Middle frontal gyrus (tissue), 1 donor: ENCODE data around the gene HDGFL2.

Experiments
- DNase-seq: peaks from one replicate; pipeline ENCODE4 v3.0.0-alpha.2; 2015; ENCODE audit warnings: low spot score; ENCODE audit errors: extremely low spot score

HDGFL2 gene

GRCh38 chr19:4497770-4498389 is 25.8 kb downstream of the HDGFL2 start:
- DNase-seq, result no peak

DNA sequence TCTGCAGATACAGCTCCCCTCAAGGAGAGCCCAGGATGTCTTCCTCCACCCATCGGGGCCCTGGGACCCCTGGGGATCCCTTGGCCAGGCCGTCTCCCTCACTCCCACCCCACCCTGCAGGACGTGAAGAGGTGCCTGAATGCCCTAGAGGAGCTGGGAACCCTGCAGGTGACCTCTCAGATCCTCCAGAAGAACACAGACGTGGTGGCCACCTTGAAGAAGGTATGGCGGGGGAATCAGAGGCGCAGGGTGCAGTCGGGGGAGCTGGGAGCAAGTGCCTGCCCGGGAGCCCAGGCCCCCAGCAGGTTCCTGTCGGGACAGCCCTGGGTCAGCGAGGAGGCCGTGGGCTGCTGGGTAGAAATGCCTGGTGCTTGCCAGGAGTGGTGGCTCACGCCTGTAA is 26.6 kb downstream of the HDGFL2 start:
- DNase-seq, result no peak

DNA sequence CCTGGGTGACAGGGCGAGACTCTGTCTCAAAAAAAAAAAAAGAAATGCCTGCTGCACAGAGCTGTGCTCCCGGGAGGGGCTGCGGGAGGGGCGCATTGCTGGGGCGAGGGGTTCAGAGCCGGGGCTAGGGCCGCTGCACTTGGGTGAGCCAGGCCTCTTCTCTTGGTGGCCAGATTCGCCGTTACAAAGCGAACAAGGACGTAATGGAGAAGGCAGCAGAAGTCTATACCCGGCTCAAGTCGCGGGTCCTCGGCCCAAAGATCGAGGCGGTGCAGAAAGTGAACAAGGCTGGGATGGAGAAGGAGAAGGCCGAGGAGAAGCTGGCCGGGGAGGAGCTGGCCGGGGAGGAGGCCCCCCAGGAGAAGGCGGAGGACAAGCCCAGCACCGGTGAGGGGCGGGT is 27.2 kb downstream of the HDGFL2 start:
- no peak for DNase-seq

- no peak for DNase-seq
Observed at GRCh38 chr19:4499855-4500254, 27.8 kb downstream of the HDGFL2 start.

- no peak for DNase-seq
Observed at GRCh38 chr19:4500841-4501591, 28.9 kb downstream of the HDGFL2 start.

- no peak for DNase-seq
Observed at GRCh38 chr19:4501691-4502090, 29.6 kb downstream of the HDGFL2 start.

GRCh38 chr19:4502282-4503131 is 30.4 kb downstream of the HDGFL2 start:
- no peak for DNase-seq

DNA sequence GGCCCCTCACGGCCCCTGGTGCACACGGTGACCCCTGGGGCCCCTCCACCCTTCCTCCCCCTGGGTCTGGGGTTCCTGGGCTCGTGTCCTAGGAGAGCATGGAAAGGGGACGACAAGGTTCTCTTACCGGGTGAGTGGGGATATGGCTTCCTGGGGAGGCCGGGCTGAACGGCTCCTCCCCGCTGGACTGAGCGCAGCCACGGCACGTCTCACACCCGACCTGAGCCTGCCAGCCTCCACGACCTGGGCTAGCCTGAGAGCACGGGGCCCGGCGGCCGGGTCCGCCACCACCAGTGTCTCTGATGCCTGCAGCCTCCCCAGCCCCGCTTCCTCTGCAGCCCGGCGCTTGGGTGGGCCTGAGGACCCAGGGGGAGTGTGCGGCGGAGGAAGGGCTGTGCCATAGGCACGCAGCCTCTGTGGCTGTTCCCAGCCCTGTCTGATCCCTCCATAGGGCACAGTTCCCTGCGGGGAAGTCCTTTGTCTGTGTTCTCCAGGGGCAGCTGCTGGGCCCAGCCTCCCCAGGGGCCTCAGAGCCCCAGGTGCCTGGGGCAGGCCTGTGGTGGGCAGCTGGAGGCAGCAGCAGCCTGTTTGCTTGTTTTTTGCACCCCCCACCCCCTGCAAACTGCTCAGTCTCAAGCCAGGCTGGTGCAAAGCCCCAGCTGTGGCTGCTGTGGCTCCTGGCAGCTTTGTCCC is 31.2 kb downstream of the HDGFL2 start:
- no peak for DNase-seq

DNA sequence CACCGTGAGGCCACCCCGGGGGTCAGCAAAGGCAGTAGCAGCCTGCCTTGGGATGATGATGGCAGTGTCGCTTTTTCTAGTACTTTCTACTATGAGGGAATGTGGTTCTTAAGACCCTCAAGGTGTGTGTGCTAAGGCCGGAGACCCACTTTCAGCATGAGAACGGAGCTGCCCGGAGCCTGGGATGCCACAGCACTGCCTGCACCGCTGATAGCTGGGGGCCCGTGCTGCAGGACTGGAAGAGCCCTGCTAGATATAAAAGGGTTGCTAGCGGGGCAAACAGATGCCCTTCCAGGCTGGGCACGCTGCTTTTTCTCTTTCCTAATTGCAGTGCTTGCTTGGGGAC is 31.7 kb downstream of the HDGFL2 start:
- DNase-seq, result no peak

DNA sequence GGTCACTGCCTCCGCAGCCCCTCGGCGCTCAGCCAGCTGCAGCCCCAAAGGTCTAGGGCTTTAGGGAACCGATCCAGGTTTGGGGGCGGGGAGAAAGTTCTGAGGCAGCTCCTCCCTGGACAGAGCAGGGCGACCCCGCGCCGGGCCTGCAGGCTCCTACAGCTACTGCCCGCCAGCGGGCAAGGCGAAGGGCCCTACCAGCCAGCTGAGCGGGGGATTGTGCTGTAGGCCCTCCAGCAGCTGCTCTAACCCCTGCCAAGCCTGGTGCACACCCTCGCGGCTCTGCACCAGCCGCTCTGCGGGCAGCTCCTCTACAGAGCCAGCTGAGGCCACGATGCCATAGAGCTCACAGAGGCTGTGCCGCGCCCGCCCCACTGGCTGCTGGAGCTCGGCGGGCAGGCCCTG is 32.2 kb downstream of the HDGFL2 start:
- peak; percentile 6 for DNase-seq

DNA sequence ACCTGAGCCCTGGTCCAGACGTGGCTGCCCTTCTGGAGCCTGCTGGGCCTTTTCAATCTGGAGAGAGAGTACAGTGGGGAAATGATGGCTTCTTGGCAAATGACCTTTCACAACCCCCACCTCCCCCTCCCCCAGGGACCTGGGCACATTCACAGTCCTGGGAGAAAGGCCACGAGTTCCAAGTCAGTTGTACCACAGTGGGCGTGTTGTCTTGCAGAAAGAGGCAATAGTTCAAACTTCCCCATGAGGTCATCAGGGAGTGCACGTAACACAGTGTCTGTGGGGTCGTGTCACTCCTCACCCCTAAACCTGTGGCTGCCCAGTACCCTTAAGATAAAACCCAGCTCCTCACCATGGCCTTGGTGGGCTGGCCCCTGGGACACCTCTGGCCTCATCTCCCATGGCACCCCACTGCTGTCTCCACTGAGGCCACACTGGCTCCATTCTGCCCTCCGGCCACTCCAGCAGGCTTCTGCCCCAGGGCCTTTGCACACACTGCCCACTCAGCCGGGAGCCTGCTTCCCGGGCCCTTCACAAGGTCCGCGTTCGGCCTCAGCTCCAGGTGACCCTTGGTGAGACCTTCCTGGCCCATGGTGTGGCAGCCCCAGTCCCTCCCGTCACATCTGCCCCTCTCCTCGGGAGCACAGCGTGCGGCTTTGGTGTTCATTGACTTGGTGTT is 32.9 kb downstream of the HDGFL2 start:
- no peak for DNase-seq

DNA sequence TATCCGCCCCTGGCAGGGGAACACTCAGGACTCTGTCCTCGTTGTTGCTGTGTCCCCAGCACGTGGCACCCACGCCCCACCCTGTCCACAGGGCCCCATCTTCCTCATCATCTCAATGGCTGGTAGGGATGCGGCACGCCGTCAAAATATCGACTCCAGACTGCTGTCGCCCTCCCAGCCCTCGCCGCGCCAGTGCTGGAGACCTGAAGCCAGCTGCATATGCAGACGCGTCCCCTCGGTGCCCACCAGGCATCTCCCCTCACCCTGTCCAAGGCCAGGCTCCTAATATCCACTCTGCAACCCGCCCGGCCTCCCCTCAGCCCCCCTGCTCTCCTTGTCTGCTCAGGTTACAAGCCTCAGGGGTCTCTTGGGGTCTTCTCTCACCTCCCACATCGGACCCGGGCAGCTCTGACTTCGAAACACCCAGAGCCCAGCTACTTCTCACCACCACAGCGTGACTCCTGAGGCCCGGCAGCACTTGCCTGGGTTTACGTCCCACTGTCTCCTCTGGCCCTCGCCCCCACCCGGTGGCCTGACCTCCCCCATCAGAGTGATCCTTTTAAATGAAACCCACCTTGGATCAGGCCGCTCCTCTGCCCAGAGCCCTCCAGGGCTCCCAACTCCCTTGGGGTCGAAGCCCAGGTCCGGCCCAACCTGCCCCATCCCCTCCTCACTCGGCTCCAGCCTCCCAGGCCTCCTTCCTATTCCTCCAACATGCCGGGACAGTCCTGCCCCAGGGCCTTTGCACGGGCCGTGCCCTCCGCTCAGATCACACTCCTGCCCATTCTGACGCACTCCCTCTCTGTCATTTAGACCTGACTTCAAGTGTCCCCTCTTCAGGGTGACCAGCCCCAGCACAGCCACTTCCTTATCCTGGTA is 33.7 kb downstream of the HDGFL2 start:
- DNase-seq, result no peak

DNA sequence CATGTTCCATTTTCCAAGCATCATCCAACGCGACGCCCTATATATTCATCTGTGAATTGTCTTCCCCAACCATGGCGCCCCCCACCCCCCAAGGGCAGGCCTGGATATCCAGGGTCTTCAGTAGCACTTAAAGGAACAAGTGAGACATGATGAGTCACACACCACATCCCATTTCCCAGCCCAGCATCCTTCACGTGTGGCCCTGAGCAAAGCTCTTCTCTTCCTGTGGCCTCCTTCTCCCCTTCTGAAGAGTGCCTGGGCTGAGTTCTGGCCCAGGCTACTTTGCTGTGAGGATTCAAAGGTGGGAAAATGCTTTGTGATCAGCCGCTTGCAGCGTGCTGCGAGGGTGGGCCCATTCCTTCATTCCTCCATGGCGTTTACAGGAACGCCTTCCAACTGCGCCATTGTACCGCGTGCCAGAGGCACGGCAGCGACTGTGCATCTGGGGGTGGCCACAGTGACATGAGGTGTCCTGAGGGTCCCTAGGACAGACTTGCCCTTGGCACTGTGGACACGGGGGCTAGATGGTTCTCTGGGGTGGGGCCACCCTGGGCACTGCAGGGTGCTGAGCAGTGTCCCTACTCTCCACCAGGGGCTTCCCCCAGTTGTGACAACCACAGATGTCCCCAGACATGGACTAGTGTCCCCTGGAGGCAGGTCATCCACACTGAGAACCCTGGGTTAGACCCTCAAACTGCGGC is 34.5 kb downstream of the HDGFL2 start:
- no peak for DNase-seq

DNA sequence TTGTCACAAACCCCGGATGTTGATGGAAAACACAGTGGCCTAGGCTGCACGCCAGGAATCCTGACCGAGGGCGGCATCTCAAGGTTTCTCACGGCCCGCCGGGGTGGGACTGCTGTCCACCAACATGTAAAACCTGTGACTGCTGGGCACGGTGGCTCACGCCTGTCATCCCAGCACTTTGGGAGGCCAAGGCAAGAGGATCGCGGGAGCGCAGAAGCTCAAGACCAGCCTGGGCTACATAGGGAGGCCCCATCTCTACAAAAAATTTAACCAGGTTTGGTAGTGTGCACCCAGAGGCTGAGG is 35.0 kb downstream of the HDGFL2 start:
- DNase-seq, result no peak

- no peak for DNase-seq
Observed at GRCh38 chr19:4507804-4508203, 35.7 kb downstream of the HDGFL2 start.

DNA sequence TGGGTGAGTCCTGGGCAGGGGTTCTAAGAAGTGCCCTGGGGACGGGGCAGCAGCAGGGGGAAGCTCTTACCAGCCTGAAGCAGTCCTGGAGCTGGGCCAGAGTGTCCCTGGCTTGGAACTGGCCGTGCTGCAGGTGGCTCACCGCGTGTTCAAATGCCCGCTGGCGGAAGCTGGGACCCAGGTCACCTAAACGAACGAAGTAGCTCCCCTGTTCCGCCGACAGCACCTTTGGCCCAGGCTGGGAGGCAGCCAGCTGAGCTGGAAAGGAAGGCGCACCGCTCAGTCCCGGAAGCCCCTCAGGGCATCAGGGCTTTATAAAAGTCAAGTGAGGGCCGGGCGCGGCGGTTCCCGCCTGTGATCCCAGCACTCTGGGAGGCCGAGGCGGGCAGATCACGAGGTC is 36.6 kb downstream of the HDGFL2 start:
- DNase-seq, result no peak

- DNase-seq, result no peak
Observed at GRCh38 chr19:4510435-4511255, 38.5 kb downstream of the HDGFL2 start.

DNA sequence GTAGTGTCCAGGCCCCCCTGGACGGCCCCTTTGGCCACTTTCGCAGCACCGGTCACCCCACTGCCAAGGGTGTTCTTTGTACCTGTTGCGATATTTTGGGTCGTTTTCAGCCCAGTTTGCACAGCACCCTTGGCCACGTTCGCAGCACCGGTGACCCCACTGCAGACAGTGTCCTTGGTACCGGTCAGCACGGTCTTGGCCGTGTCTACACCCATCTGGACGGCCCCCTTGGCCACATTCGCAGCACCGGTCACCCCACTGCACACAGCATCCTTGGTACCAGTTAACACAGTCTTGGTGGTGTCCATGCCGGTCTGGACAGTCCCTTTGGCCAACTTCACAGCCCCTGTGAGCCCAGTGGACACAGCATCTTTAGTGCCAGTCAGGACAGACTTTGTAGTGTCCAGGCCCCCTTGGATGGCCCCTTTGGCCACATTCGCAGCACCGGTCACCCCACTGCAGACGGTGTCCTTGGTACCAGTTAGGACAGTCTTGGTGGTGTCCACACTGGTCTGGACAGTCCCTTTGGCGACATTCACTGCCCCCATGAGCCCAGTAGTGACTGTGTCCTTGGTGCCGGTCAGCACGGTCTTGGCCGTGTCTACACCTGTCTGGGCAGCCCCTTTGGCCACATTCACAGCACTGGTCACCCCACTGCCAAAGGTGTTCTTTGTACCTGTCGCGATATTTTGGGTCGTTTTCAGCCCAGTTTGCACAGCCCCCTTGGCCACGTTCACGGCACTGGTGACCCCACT is 39.4 kb downstream of the HDGFL2 start:
- DNase-seq, result no peak
